A549 (cell line): ENCODE data around the gene PKDREJ.

Experiments
- CTCF ChIP-seq: fragments of >200 bp; sonication (Bioruptor Twin); formaldehyde crosslinking; IDR thresholded peaks from 3 replicates; pipeline ENCODE4 v1.5.1; 2016
- EHMT2 ChIP-seq: fragments of 200-600 bp; sonication (generic); IDR thresholded peaks from 2 replicates; pipeline ENCODE4 v1.6.1; 2016; ENCODE audit warnings: antibody characterized with exemption, low read depth, mild to moderate bottlenecking, moderate library complexity
- EP300 ChIP-seq, 2 experiments: fragments of >200 bp; sonication (Bioruptor Twin); formaldehyde crosslinking; IDR thresholded peaks; 2 replicates in 1 of 2; 3 replicates in 1 of 2; pipeline ENCODE4 v1.6.1; 2016 to 2017
- HOXB13 ChIP-seq: fragments of 250-450 bp; sonication (Bioruptor Pico); IDR thresholded peaks from 2 replicates; pipeline ENCODE4 v1.5.0; 2020; ENCODE audit warnings: low read depth, mild to moderate bottlenecking, moderate library complexity
- NFE2L2 ChIP-seq: fragments of 150-350 bp; conservative IDR thresholded peaks from 2 replicates; pipeline ENCODE4 v1.6.1; 2014; ENCODE audit warnings: low read length
- POLR2A ChIP-seq: IDR thresholded peaks from 2 replicates; pipeline ENCODE4 v1.6.1; 2012; ENCODE audit warnings: mild to moderate bottlenecking, low read length
- RAD21 ChIP-seq, 2 experiments: fragments of >200 bp in 1 of 2; sonication (Bioruptor Twin) in 1 of 2; formaldehyde crosslinking in 1 of 2; IDR thresholded peaks in 1 of 2; conservative IDR thresholded peaks in 1 of 2; 2 replicates in 1 of 2; 3 replicates in 1 of 2; pipeline ENCODE4 v1.6.1; 2012 to 2018; ENCODE audit warnings: inconsistent platforms in 1 of 2
- RCOR1 ChIP-seq: fragments of 150-350 bp; IDR thresholded peaks from 2 replicates; pipeline ENCODE4 v1.6.1; 2014; ENCODE audit warnings: antibody characterized with exemption, low read length, low read depth
- TF ChIP-seq, protein P1 (sequence below): fragments of 250-450 bp; sonication (Bioruptor Pico); IDR thresholded peaks from 2 replicates; pipeline ENCODE4 v1.5.0; 2020; ENCODE audit warnings: low read depth, mild to moderate bottlenecking, moderate library complexity
- TF ChIP-seq, protein P2 (sequence below): fragments of 200-600 bp; sonication (generic); IDR thresholded peaks from 2 replicates; pipeline ENCODE4 v1.6.1; 2016; ENCODE audit warnings: antibody characterized with exemption, mild to moderate bottlenecking, moderate library complexity
- TF ChIP-seq, protein P3 (sequence below): fragments of 450-650 bp; IDR thresholded peaks from 2 replicates; pipeline ENCODE4 v1.6.1; 2014; ENCODE audit warnings: antibody characterized with exemption

- TF ChIP-seq EP300 (IDR thresholded peaks at IDR 0.05) (no peak), NFE2L2 (no peak), CTCF (no peak), RAD21 (conservative IDR thresholded peaks at IDR 0.05 in 1 of 2, IDR thresholded peaks at IDR 0.05 in 1 of 2) (no peak), POLR2A (no peak), EHMT2 (no peak), RCOR1 (no peak), HOXB13 (CRISPR knock-in tag) (no peak)
- TF ChIP-seq, protein P1, sequence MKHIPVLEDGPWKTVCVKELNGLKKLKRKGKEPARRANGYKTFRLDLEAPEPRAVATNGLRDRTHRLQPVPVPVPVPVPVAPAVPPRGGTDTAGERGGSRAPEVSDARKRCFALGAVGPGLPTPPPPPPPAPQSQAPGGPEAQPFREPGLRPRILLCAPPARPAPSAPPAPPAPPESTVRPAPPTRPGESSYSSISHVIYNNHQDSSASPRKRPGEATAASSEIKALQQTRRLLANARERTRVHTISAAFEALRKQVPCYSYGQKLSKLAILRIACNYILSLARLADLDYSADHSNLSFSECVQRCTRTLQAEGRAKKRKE (CRISPR knock-in tag) = no peak
- TF ChIP-seq, protein P2, sequence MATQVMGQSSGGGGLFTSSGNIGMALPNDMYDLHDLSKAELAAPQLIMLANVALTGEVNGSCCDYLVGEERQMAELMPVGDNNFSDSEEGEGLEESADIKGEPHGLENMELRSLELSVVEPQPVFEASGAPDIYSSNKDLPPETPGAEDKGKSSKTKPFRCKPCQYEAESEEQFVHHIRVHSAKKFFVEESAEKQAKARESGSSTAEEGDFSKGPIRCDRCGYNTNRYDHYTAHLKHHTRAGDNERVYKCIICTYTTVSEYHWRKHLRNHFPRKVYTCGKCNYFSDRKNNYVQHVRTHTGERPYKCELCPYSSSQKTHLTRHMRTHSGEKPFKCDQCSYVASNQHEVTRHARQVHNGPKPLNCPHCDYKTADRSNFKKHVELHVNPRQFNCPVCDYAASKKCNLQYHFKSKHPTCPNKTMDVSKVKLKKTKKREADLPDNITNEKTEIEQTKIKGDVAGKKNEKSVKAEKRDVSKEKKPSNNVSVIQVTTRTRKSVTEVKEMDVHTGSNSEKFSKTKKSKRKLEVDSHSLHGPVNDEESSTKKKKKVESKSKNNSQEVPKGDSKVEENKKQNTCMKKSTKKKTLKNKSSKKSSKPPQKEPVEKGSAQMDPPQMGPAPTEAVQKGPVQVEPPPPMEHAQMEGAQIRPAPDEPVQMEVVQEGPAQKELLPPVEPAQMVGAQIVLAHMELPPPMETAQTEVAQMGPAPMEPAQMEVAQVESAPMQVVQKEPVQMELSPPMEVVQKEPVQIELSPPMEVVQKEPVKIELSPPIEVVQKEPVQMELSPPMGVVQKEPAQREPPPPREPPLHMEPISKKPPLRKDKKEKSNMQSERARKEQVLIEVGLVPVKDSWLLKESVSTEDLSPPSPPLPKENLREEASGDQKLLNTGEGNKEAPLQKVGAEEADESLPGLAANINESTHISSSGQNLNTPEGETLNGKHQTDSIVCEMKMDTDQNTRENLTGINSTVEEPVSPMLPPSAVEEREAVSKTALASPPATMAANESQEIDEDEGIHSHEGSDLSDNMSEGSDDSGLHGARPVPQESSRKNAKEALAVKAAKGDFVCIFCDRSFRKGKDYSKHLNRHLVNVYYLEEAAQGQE = no peak
- TF ChIP-seq, protein P3, sequence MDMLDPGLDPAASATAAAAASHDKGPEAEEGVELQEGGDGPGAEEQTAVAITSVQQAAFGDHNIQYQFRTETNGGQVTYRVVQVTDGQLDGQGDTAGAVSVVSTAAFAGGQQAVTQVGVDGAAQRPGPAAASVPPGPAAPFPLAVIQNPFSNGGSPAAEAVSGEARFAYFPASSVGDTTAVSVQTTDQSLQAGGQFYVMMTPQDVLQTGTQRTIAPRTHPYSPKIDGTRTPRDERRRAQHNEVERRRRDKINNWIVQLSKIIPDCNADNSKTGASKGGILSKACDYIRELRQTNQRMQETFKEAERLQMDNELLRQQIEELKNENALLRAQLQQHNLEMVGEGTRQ = no peak
These were observed 34.1 kb upstream of the PKDREJ start for GRCh38 chr22:46297151-46297812.
